GM23338 (cell line): ENCODE data around the gene ZNF484. TPM values are rescaled to one million over a fixed set of nuclear protein-coding genes. Genes with fewer than 3 reads are reported as not detected.

Experiments used
- ATAC-seq: fragments of 200-7000 bp; cut with Tn5 transposase; 3 replicates; pipeline ENCODE4 v1.9.1; 2020
- DNase-seq: peaks from one replicate; pipeline ENCODE4 v3.0.0-alpha.2; 2015; ENCODE audit warnings: low spot score
- H2AFZ ChIP-seq: fragments of 200-600 bp; sonication (generic); 2 replicates; pipeline ENCODE4 v1.8.0; 2016; ENCODE audit warnings: antibody characterized with exemption, mild to moderate bottlenecking, moderate library complexity
- H3F3A ChIP-seq: fragments of 200-600 bp; sonication (generic); replicated peaks from 2 replicates; pipeline ENCODE4 v1.8.0; 2017; ENCODE audit warnings: antibody characterized with exemption, mixed run types, low read depth
- H3K27ac ChIP-seq: fragments of 200-600 bp; sonication (generic); 2 replicates; pipeline ENCODE4 v1.6.1; 2016; ENCODE audit warnings: low read depth
- H3K27me3 ChIP-seq: fragments of 200-600 bp; sonication (generic); 2 replicates; pipeline ENCODE4 v1.8.0; 2016; ENCODE audit warnings: mild to moderate bottlenecking, mixed run types, moderate library complexity; ENCODE audit not compliant: insufficient read depth
- H3K36me3 ChIP-seq: fragments of 200-600 bp; sonication (generic); 2 replicates; pipeline ENCODE4 v1.8.0; 2016; ENCODE audit warnings: mild to moderate bottlenecking; ENCODE audit not compliant: insufficient read depth
- H3K4me1 ChIP-seq: fragments of 200-600 bp; sonication (generic); 2 replicates; pipeline ENCODE4 v1.8.0; 2016; ENCODE audit warnings: mild to moderate bottlenecking, moderate library complexity; ENCODE audit not compliant: insufficient read depth
- H3K4me2 ChIP-seq: fragments of 200-600 bp; sonication (generic); 2 replicates; pipeline ENCODE4 v1.7.1; 2017; ENCODE audit warnings: mixed run types
- H3K4me3 ChIP-seq: fragments of 200-600 bp; sonication (generic); 2 replicates; pipeline ENCODE4 v1.6.1; 2016; ENCODE audit warnings: mixed run types
- H3K79me2 ChIP-seq: fragments of 200-600 bp; sonication (generic); replicated peaks from 2 replicates; pipeline ENCODE4 v1.8.0; 2017; ENCODE audit warnings: mild to moderate bottlenecking; ENCODE audit not compliant: insufficient read depth
- H3K9me2 ChIP-seq: fragments of 200-600 bp; sonication (generic); 2 replicates; pipeline ENCODE4 v1.8.0; 2017; ENCODE audit not compliant: insufficient read depth
- H4K20me1 ChIP-seq: fragments of 200-600 bp; sonication (generic); replicated peaks from 2 replicates; pipeline ENCODE4 v1.8.0; 2017; ENCODE audit warnings: mild to moderate bottlenecking; ENCODE audit not compliant: insufficient read depth
- H3K27ac Mint-ChIP-seq: 2 replicates; pipeline ENCODE4 v1.8.0; 2020; ENCODE audit warnings: inconsistent platforms, mild to moderate bottlenecking, moderate library complexity, mixed read lengths
- H3K27me3 Mint-ChIP-seq: 3 replicates; pipeline ENCODE4 v1.8.0; 2022; ENCODE audit warnings: low read depth, mild to moderate bottlenecking, moderate library complexity, mixed read lengths, inconsistent platforms; ENCODE audit not compliant: insufficient read depth, poor library complexity
- H3K36me3 Mint-ChIP-seq: 3 replicates; pipeline ENCODE4 v1.8.0; 2021; ENCODE audit warnings: low read depth, mild to moderate bottlenecking, inconsistent platforms, moderate library complexity, mixed read lengths
- H3K4me1 Mint-ChIP-seq: 3 replicates; pipeline ENCODE4 v1.8.0; 2020; ENCODE audit warnings: mild to moderate bottlenecking, inconsistent platforms, mixed read lengths
- H3K4me3 Mint-ChIP-seq: 3 replicates; pipeline ENCODE4 v1.8.0; 2021; ENCODE audit warnings: moderate library complexity, mild to moderate bottlenecking, inconsistent platforms, mixed read lengths
- H3K9me3 Mint-ChIP-seq: 3 replicates; pipeline ENCODE4 v1.8.0; 2020; ENCODE audit warnings: moderate library complexity, mild to moderate bottlenecking, inconsistent platforms, mixed read lengths
- CREB1 ChIP-seq: fragments of 250-450 bp; sonication (Bioruptor Pico); IDR thresholded peaks from 2 replicates; pipeline ENCODE4 v1.5.0; 2020; ENCODE audit warnings: low read depth, mild to moderate bottlenecking, moderate library complexity
- EZH2 ChIP-seq: fragments of 200-600 bp; sonication (generic); IDR thresholded peaks from one replicate; pipeline ENCODE4 v1.8.0; 2017; ENCODE audit warnings: antibody characterized with exemption, mild to moderate bottlenecking, low read depth; ENCODE audit not compliant: unreplicated experiment
- EZH2phosphoT487 ChIP-seq: fragments of 200-600 bp; sonication (generic); IDR thresholded peaks from one replicate; pipeline ENCODE4 v1.8.1; 2018; ENCODE audit warnings: antibody characterized with exemption; ENCODE audit not compliant: unreplicated experiment
- JUNB ChIP-seq: IDR thresholded peaks from one replicate; pipeline ENCODE4 v1.6.1; 2016; ENCODE audit warnings: antibody characterized with exemption; ENCODE audit not compliant: unreplicated experiment
- NANOG ChIP-seq: IDR thresholded peaks from 2 replicates; pipeline ENCODE4 v1.6.1; 2016; ENCODE audit warnings: antibody characterized with exemption, borderline replicate concordance
- POLR2AphosphoS5 ChIP-seq: IDR thresholded peaks from 2 replicates; pipeline ENCODE4 v1.6.1; 2016; ENCODE audit warnings: antibody characterized with exemption, low read depth
- ZNF114 ChIP-seq: fragments of 250-450 bp; sonication (Bioruptor Pico); IDR thresholded peaks from 2 replicates; pipeline ENCODE4 v1.5.0; 2020; ENCODE audit warnings: mild to moderate bottlenecking, moderate library complexity
- ZNF331 ChIP-seq: fragments of 250-450 bp; sonication (Bioruptor Pico); IDR thresholded peaks from 2 replicates; pipeline ENCODE4 v1.5.0; 2020; ENCODE audit warnings: low read depth, mild to moderate bottlenecking, moderate library complexity
- polyA plus RNA-seq: library from polyadenylated mRNA; unstranded; fragments of >200 nt; fragmentation: Nextera tagmentation; extraction: Ambion mirVana; gene quantifications from 2 replicates; pipeline ENCODE4 v1.2.1, GENCODE V29; 2016
- total RNA-seq: library from RNA; depleted of rRNA; stranded (reverse); fragments of >200 nt; shearing (Covaris generic); gene quantifications from 2 replicates; pipeline ENCODE4 v1.2.3, GENCODE V29; 2014
- TF ChIP-seq, protein P1 (sequence below): fragments of 250-450 bp; sonication (Bioruptor Pico); IDR thresholded peaks from 2 replicates; pipeline ENCODE4 v1.5.0; 2020; ENCODE audit warnings: mild to moderate bottlenecking, moderate library complexity
- TF ChIP-seq, protein P2 (sequence below): IDR thresholded peaks from one replicate; pipeline ENCODE4 v1.6.1; 2018; ENCODE audit warnings: antibody characterized with exemption; ENCODE audit not compliant: unreplicated experiment
- TF ChIP-seq, protein P3 (sequence below), 2 experiments: fragments of 200-600 bp in 1 of 2; sonication (generic) in 1 of 2; conservative IDR thresholded peaks; 2 replicates each; pipeline versions ENCODE4 v1.5.1 to v1.6.1; 2016 to 2017; ENCODE audit warnings: antibody characterized with exemption in 2 of 2, low read depth in 2 of 2, mild to moderate bottlenecking in 2 of 2, moderate library complexity in 1 of 2
- TF ChIP-seq, protein P4 (sequence below): IDR thresholded peaks from 2 replicates; pipeline ENCODE4 v1.6.1; 2016; ENCODE audit warnings: antibody characterized with exemption

Gene ZNF484
- total and polyA plus RNA-seq, 2 experiments from 2014 or later: 4.2 to 19.4 TPM

DNA sequence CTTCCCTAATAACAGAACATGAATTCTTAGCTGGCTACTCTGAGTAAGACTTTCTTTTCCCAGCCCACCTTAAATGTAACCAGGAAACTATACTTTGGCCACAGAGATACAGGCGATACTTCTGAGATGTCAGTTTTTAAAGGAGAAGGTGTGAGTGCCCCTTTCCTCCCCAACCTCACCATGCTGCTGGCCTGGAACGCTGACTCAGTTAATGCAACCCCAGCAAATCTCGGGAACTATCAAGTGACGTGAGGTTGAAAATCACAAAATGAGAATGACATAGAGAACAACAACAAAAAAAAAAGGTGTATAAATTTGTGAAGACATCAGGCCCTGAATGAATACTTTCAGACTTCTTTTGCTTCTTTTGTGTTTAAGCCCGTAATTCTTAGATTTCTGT lies 13.7 kb downstream of the ZNF484 start:
- DNase-seq: no peak
- H3K9me2 ChIP-seq: no peaks in the 10 kb centered on the region
- peaks cover under 1% of the 10 kb centered on the region; the same call in 1 of the 2 replicates for H4K20me1 ChIP-seq
- Mint-ChIP-seq H3K9me3 (peaks cover 6% of the 10 kb centered on the region; the same call in 2 of the 3 replicates), H3K27ac (no peak overlapping the region), H3K4me3 (no peak overlapping the region), H3K4me1 (peaks cover 3% of the 10 kb centered on the region), H3K27me3 (no peaks in the 10 kb centered on the region), H3K36me3 (peaks cover 46% of the 10 kb centered on the region)
- peaks cover 77% of the 10 kb centered on the region for H3K79me2 ChIP-seq
- no peaks in the 10 kb centered on the region for H3F3A ChIP-seq
- no peak overlapping the region for H2AFZ ChIP-seq
- ATAC-seq: no peak
- H3K36me3 ChIP-seq: no peaks in the 10 kb centered on the region
- TF ChIP-seq, protein P1, sequence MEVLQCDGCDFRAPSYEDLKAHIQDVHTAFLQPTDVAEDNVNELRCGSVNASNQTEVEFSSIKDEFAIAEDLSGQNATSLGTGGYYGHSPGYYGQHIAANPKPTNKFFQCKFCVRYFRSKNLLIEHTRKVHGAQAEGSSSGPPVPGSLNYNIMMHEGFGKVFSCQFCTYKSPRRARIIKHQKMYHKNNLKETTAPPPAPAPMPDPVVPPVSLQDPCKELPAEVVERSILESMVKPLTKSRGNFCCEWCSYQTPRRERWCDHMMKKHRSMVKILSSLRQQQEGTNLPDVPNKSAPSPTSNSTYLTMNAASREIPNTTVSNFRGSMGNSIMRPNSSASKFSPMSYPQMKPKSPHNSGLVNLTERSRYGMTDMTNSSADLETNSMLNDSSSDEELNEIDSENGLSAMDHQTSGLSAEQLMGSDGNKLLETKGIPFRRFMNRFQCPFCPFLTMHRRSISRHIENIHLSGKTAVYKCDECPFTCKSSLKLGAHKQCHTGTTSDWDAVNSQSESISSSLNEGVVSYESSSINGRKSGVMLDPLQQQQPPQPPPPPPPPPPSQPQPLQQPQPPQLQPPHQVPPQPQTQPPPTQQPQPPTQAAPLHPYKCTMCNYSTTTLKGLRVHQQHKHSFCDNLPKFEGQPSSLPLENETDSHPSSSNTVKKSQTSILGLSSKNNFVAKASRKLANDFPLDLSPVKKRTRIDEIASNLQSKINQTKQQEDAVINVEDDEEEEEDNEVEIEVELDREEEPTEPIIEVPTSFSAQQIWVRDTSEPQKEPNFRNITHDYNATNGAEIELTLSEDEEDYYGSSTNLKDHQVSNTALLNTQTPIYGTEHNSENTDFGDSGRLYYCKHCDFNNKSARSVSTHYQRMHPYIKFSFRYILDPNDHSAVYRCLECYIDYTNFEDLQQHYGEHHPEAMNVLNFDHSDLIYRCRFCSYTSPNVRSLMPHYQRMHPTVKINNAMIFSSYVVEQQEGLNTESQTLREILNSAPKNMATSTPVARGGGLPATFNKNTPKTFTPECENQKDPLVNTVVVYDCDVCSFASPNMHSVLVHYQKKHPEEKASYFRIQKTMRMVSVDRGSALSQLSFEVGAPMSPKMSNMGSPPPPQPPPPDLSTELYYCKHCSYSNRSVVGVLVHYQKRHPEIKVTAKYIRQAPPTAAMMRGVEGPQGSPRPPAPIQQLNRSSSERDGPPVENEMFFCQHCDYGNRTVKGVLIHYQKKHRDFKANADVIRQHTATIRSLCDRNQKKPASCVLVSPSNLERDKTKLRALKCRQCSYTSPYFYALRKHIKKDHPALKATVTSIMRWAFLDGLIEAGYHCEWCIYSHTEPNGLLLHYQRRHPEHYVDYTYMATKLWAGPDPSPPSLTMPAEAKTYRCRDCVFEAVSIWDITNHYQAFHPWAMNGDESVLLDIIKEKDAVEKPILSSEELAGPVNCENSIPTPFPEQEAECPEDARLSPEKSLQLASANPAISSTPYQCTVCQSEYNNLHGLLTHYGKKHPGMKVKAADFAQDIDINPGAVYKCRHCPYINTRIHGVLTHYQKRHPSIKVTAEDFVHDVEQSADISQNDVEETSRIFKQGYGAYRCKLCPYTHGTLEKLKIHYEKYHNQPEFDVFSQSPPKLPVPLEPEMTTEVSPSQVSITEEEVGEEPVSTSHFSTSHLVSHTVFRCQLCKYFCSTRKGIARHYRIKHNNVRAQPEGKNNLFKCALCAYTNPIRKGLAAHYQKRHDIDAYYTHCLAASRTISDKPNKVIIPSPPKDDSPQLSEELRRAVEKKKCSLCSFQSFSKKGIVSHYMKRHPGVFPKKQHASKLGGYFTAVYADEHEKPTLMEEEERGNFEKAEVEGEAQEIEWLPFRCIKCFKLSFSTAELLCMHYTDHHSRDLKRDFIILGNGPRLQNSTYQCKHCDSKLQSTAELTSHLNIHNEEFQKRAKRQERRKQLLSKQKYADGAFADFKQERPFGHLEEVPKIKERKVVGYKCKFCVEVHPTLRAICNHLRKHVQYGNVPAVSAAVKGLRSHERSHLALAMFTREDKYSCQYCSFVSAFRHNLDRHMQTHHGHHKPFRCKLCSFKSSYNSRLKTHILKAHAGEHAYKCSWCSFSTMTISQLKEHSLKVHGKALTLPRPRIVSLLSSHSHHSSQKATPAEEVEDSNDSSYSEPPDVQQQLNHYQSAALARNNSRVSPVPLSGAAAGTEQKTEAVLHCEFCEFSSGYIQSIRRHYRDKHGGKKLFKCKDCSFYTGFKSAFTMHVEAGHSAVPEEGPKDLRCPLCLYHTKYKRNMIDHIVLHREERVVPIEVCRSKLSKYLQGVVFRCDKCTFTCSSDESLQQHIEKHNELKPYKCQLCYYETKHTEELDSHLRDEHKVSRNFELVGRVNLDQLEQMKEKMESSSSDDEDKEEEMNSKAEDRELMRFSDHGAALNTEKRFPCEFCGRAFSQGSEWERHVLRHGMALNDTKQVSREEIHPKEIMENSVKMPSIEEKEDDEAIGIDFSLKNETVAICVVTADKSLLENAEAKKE (CRISPR knock-in tag): no peak
- TF ChIP-seq POLR2AphosphoS5: no peak
- TF ChIP-seq EZH2phosphoT487: no peak
- TF ChIP-seq, protein P2, sequence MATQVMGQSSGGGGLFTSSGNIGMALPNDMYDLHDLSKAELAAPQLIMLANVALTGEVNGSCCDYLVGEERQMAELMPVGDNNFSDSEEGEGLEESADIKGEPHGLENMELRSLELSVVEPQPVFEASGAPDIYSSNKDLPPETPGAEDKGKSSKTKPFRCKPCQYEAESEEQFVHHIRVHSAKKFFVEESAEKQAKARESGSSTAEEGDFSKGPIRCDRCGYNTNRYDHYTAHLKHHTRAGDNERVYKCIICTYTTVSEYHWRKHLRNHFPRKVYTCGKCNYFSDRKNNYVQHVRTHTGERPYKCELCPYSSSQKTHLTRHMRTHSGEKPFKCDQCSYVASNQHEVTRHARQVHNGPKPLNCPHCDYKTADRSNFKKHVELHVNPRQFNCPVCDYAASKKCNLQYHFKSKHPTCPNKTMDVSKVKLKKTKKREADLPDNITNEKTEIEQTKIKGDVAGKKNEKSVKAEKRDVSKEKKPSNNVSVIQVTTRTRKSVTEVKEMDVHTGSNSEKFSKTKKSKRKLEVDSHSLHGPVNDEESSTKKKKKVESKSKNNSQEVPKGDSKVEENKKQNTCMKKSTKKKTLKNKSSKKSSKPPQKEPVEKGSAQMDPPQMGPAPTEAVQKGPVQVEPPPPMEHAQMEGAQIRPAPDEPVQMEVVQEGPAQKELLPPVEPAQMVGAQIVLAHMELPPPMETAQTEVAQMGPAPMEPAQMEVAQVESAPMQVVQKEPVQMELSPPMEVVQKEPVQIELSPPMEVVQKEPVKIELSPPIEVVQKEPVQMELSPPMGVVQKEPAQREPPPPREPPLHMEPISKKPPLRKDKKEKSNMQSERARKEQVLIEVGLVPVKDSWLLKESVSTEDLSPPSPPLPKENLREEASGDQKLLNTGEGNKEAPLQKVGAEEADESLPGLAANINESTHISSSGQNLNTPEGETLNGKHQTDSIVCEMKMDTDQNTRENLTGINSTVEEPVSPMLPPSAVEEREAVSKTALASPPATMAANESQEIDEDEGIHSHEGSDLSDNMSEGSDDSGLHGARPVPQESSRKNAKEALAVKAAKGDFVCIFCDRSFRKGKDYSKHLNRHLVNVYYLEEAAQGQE: no peak
- TF ChIP-seq NANOG: no peak
- no peak for TF ChIP-seq ZNF114
- TF ChIP-seq, protein P3, sequence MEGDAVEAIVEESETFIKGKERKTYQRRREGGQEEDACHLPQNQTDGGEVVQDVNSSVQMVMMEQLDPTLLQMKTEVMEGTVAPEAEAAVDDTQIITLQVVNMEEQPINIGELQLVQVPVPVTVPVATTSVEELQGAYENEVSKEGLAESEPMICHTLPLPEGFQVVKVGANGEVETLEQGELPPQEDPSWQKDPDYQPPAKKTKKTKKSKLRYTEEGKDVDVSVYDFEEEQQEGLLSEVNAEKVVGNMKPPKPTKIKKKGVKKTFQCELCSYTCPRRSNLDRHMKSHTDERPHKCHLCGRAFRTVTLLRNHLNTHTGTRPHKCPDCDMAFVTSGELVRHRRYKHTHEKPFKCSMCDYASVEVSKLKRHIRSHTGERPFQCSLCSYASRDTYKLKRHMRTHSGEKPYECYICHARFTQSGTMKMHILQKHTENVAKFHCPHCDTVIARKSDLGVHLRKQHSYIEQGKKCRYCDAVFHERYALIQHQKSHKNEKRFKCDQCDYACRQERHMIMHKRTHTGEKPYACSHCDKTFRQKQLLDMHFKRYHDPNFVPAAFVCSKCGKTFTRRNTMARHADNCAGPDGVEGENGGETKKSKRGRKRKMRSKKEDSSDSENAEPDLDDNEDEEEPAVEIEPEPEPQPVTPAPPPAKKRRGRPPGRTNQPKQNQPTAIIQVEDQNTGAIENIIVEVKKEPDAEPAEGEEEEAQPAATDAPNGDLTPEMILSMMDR (conservative IDR thresholded peaks at IDR 0.05; ENCODE audit: low read depth in 2 of 2): no peak
- TF ChIP-seq, protein P4, sequence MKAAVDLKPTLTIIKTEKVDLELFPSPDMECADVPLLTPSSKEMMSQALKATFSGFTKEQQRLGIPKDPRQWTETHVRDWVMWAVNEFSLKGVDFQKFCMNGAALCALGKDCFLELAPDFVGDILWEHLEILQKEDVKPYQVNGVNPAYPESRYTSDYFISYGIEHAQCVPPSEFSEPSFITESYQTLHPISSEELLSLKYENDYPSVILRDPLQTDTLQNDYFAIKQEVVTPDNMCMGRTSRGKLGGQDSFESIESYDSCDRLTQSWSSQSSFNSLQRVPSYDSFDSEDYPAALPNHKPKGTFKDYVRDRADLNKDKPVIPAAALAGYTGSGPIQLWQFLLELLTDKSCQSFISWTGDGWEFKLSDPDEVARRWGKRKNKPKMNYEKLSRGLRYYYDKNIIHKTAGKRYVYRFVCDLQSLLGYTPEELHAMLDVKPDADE: no peak
- TF ChIP-seq JUNB: no peak
- no peak for TF ChIP-seq EZH2
- TF ChIP-seq ZNF331: no peak
- no peak for TF ChIP-seq CREB1 (CRISPR knock-in tag)
- H3K4me3 ChIP-seq: no peak overlapping the region
- no peak overlapping the region for H3K27ac ChIP-seq
- no peaks in the 10 kb centered on the region for H3K27me3 ChIP-seq
- no peak overlapping the region for H3K4me2 ChIP-seq
- H3K4me1 ChIP-seq: peaks cover 6% of the 10 kb centered on the region; the same call in 1 of the 2 replicates
